Activated T-cell treated with anti-CD3 and anti-CD28 coated beads, Interleukin-2, amount 50 U/mL, for 24 hours (primary cell): ENCODE data around the gene UNK.
"Not testable (repeated sequence)": the region's sequence is repeated elsewhere in the genome, so short reads cannot be mapped to it uniquely, and the experiment has no call there.

Experiments used
- DNase-seq: peaks from one replicate; pipeline ENCODE4 v3.0.0-alpha.2; 2020
- H3K27ac Mint-ChIP-seq: 2 replicates; pipeline ENCODE4 v1.8.0; 2020; ENCODE audit warnings: mild to moderate bottlenecking, mixed read lengths
- H3K27me3 Mint-ChIP-seq: 2 replicates; pipeline ENCODE4 v1.8.0; 2020; ENCODE audit warnings: mixed read lengths
- H3K36me3 Mint-ChIP-seq: 2 replicates; pipeline ENCODE4 v1.8.0; 2020; ENCODE audit warnings: low read depth, mixed read lengths
- H3K4me1 Mint-ChIP-seq: 2 replicates; pipeline ENCODE4 v1.8.0; 2020; ENCODE audit warnings: low read depth, mixed read lengths
- H3K4me3 Mint-ChIP-seq: 2 replicates; pipeline ENCODE4 v1.8.0; 2020; ENCODE audit warnings: mild to moderate bottlenecking, moderate library complexity, mixed read lengths
- H3K9me3 Mint-ChIP-seq: 2 replicates; pipeline ENCODE4 v1.8.0; 2020; ENCODE audit warnings: mixed read lengths

UNK gene

DNA sequence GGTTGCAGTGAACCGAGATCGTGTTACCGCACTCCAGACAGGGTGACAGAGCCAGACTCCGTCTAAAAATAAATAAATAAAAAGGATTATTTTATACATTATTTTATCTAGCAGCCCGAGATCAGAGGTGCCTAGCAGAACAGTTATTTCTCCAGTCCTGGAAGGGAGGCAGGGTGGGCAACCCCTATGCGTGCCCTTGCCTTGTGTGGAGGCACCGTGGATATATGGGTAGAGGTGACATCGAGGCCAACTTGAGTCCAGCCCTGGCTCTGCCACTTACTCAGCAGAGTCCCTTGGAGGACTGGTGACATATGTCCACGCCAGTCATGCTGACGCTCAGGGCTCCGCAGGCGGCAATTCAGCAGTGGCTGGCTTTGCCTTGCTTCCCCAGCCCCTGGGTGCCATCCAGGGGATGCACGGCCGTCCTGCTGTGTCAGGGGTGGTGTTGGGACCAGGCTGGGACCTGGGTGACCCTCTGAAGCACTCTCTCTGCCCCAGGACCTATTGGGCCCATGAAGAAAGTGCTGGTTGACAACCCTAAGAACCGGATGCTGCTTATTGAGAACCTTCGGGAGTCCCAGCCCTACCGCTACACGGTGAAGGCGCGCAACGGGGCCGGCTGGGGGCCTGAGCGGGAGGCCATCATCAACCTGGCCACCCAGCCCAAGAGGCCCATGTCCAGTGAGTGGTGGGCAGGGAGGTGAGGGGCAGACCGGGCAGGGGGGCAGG, 32.8 kb upstream of the UNK start:
- Mint-ChIP-seq H3K4me1 (peaks cover 22% of the 10 kb centered on the region), H3K27ac (no peak overlapping the region), H3K9me3 (no peaks in the 10 kb centered on the region), H3K27me3 (peaks cover 4% of the 10 kb centered on the region), H3K4me3 (no peak overlapping the region), H3K36me3 (no peaks in the 10 kb centered on the region)
- no peak for DNase-seq

DNA sequence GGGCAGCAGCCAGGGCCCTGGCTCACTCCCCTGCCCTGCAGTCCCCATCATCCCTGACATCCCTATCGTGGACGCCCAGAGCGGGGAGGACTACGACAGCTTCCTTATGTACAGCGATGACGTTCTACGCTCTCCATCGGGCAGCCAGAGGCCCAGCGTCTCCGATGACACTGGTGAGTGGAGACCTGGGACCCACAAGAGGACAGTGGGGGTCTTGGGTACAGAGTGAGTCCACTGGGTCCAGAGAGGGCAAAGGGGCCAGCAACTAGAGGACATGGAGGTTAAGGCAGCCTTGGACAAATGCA, 32.2 kb upstream of the UNK start:
- no peak overlapping the region for H3K4me3 Mint-ChIP-seq
- H3K27me3 Mint-ChIP-seq = peaks cover 4% of the 10 kb centered on the region
- no peak for DNase-seq
- H3K36me3 Mint-ChIP-seq = peaks cover 3% of the 10 kb centered on the region
- peaks cover 22% of the 10 kb centered on the region for H3K4me1 Mint-ChIP-seq
- H3K27ac Mint-ChIP-seq = peak overlapping the region; percentile 40
- H3K9me3 Mint-ChIP-seq = no peaks in the 10 kb centered on the region

DNA sequence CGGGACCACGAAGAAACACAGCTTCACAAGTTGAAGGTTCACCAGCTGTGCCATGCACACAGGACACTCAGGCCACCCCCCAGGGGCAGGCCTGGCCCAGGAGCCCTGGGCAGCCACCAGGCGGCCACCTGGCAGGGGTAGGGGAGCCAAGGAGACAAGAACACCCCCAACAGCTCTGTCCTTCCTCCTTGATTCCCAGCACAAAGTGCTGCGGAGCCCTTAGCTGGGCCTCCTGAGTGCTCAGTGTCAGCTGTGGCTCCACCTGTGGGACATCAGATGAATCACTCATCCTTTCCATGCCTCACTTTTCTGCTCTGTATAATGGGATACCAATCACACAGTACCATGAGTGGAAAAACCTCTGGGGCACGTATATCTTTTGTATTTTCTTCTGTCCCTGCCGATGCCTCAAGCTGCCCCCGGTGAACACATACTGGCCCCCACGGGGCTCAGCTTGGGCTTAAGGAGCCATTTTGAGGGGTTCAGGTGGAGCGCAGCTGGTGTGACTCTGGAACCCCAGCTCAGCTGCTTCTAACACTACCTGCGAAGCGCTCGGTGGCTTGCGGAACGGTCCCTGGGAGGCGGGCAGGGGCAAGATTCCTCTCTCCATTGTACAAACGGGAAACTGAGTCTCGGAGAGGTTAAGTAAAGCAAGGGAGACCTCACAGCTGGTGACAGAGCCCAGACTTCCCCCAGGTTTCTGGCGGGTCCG, 31.6 kb upstream of the UNK start:
- Mint-ChIP-seq H3K27ac (peak overlapping the region; percentile 67), H3K9me3 (no peaks in the 10 kb centered on the region), H3K27me3 (peaks cover 4% of the 10 kb centered on the region), H3K36me3 (peaks cover 8% of the 10 kb centered on the region), H3K4me3 (peak overlapping the region; percentile 59), H3K4me1 (peaks cover 22% of the 10 kb centered on the region)
- DNase-seq = peak; percentile 52

DNA sequence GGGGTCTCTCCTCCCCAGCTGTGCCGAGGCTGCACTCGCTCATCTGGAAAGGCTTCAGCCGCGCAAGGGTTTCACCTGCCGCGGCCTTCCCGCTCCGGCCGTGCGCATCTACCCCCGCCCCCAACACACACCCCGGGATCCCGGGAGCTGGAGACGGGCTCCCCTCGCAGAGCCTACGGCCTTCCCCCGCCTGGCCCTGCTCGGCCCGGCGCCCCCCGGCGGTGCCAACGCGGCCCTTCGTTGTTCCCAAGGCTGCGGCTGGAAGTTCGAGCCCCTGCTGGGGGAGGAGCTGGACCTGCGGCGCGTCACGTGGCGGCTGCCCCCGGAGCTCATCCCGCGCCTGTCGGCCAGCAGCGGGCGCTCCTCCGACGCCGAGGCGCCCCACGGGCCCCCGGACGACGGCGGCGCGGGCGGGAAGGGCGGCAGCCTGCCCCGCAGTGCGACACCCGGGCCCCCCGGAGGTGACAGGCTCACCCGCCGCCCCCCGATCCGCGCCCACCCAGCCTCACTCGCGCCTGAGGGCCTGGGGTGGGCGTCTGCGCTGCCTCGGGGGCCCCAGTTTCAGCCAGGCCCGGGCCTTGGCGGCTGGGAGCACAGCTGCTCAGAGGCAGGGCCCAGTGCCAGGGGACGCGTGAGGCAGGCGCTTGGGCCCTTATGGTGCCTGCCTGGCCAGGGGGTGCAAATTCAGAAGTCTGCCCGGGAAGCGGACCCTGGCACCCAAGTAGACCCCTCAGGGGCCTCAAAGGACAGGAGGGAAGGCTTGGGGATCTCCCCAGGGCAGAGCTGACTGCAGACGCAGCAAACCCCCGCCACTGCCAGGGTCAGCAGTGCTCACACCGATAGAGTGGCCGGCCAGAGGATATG, 30.9 kb upstream of the UNK start:
- Mint-ChIP-seq H3K27ac (peak overlapping the region; percentile 67), H3K9me3 (no peaks in the 10 kb centered on the region), H3K4me1 (peaks cover 22% of the 10 kb centered on the region), H3K36me3 (peaks cover 8% of the 10 kb centered on the region), H3K27me3 (peaks cover 4% of the 10 kb centered on the region), H3K4me3 (peak overlapping the region; percentile 59)
- DNase-seq = peak; percentile 87

DNA sequence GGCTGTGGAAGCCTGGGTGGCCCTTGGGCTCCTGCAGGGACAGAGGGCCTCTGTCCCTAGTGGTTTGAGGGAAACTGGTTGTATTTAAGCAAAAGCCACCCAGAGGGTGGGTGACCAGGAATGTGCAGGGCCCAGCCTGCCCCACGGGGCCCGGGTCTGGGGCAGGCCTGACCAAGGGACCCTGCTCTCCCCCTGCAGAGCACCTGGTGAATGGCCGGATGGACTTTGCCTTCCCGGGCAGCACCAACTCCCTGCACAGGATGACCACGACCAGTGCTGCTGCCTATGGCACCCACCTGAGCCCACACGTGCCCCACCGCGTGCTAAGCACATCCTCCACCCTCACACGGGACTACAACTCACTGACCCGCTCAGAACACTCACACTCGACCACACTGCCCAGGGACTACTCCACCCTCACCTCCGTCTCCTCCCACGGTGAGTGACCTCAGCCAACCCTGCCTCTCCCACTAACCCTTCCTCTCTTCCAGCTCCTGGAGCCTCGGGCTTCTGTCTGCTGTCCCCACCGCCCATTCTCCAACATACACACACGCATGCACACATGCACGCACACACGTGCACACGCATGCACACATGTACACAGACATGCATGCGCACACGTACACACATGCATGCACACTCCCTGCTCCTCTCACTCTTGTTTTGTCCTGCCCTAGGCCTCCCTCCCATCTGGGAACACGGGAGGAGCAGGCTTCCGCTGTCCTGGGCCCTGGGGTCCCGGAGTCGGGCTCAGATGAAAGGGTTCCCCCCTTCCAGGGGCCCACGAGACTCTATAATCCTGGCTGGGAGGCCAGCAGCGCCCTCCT, 30.0 kb upstream of the UNK start:
- peaks cover 4% of the 10 kb centered on the region for H3K27me3 Mint-ChIP-seq
- no peaks in the 10 kb centered on the region for H3K9me3 Mint-ChIP-seq
- peaks cover 14% of the 10 kb centered on the region for H3K36me3 Mint-ChIP-seq
- peaks cover 22% of the 10 kb centered on the region for H3K4me1 Mint-ChIP-seq
- peak overlapping the region; percentile 34 for H3K27ac Mint-ChIP-seq
- no peak for DNase-seq
- no peak overlapping the region for H3K4me3 Mint-ChIP-seq

DNA sequence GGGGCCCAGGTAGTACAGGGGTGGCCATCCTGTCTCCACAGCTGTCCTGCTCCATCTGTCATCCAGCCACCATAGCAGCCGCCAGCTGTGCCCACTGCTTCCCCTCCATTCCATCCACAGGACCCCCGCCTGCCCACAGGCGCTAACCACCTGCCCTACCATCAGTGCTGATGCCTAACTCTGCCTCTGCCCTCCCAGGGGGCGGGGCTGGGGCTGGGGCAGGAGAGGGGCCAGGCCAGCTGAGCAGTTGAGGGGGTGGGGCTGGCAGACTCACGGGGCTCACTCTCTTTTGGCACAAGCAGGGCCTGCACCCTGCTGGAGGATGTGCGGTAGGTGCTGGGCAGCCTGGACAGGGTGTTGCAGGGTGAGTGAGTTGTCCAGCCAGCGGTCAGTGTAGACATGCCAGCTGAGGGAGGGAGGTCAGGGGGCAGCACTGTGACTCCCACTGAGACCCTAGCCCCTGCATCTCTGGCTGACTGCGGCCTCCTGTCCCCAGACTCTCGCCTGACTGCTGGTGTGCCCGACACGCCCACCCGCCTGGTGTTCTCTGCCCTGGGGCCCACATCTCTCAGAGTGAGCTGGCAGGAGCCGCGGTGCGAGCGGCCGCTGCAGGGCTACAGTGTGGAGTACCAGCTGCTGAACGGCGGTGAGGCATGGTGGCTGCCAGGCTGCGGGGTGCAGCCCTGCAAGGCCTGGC, 29.3 kb upstream of the UNK start:
- DNase-seq = no peak
- H3K27me3 Mint-ChIP-seq = no peaks in the 10 kb centered on the region
- no peak overlapping the region for H3K4me3 Mint-ChIP-seq
- H3K36me3 Mint-ChIP-seq = peaks cover 14% of the 10 kb centered on the region
- peaks cover 16% of the 10 kb centered on the region for H3K4me1 Mint-ChIP-seq
- no peaks in the 10 kb centered on the region for H3K9me3 Mint-ChIP-seq
- no peak overlapping the region for H3K27ac Mint-ChIP-seq

DNA sequence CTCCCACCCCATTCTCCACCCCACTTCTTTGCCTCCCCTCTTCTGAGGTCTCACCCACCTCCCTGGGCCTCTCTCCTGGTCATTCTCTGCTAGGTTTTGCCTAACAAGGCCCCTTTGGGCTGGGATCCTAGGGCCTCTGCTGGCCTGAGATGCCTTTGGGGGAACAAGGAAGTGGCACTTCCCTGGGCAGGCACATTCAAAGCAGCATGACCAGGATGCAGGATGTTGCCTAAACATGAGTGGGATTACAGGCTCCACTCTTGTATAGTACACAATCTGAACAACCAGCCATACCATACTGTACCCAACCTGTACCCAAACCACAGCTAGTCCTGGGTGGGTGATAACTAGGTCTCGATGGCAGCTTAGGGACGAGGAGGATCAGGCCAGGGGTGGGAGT, 28.6 kb upstream of the UNK start:
- Mint-ChIP-seq H3K36me3 (peaks cover 16% of the 10 kb centered on the region), H3K4me3 (no peak overlapping the region), H3K27me3 (no peaks in the 10 kb centered on the region), H3K4me1 (peaks cover 16% of the 10 kb centered on the region), H3K9me3 (no peaks in the 10 kb centered on the region), H3K27ac (no peak overlapping the region)
- DNase-seq = no peak

DNA sequence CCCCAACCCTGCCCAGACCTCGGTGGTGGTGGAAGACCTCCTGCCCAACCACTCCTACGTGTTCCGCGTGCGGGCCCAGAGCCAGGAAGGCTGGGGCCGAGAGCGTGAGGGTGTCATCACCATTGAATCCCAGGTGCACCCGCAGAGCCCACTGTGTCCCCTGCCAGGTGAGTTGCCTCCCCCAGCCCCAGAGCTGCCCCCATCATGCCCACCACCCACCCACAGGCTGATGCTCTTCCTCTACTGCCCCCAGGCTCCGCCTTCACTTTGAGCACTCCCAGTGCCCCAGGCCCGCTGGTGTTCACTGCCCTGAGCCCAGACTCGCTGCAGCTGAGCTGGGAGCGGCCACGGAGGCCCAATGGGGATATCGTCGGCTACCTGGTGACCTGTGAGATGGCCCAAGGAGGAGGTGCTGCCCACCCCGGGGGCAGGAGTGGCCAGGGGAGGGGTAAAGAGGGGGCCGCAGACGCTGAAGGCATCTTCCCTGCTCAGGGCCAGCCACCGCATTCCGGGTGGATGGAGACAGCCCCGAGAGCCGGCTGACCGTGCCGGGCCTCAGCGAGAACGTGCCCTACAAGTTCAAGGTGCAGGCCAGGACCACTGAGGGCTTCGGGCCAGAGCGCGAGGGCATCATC, 28.0 kb upstream of the UNK start:
- peaks cover 16% of the 10 kb centered on the region for H3K36me3 Mint-ChIP-seq
- no peak overlapping the region for H3K27ac Mint-ChIP-seq
- H3K4me1 Mint-ChIP-seq = peaks cover 16% of the 10 kb centered on the region
- DNase-seq = no peak
- no peak overlapping the region for H3K4me3 Mint-ChIP-seq
- no peaks in the 10 kb centered on the region for H3K27me3 Mint-ChIP-seq
- no peaks in the 10 kb centered on the region for H3K9me3 Mint-ChIP-seq

DNA sequence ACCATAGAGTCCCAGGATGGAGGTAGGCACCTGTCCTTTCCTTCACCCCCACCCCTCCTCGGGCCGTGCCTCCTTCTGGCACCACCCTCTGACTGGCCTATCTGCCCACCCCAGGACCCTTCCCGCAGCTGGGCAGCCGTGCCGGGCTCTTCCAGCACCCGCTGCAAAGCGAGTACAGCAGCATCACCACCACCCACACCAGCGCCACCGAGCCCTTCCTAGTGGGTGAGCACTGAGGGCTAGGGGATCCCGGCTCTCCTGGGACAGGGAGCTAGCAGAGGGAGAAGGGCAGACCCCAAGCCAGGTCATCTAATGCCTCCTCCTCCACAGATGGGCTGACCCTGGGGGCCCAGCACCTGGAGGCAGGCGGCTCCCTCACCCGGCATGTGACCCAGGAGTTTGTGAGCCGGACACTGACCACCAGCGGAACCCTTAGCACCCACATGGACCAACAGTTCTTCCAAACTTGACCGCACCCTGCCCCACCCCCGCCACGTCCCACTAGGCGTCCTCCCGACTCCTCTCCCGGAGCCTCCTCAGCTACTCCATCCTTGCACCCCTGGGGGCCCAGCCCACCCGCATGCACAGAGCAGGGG, 27.4 kb upstream of the UNK start:
- Mint-ChIP-seq H3K9me3 (no peaks in the 10 kb centered on the region), H3K4me1 (peaks cover 16% of the 10 kb centered on the region), H3K4me3 (no peak overlapping the region), H3K27me3 (no peaks in the 10 kb centered on the region), H3K27ac (no peak overlapping the region), H3K36me3 (peaks cover 18% of the 10 kb centered on the region)
- DNase-seq = no peak

DNA sequence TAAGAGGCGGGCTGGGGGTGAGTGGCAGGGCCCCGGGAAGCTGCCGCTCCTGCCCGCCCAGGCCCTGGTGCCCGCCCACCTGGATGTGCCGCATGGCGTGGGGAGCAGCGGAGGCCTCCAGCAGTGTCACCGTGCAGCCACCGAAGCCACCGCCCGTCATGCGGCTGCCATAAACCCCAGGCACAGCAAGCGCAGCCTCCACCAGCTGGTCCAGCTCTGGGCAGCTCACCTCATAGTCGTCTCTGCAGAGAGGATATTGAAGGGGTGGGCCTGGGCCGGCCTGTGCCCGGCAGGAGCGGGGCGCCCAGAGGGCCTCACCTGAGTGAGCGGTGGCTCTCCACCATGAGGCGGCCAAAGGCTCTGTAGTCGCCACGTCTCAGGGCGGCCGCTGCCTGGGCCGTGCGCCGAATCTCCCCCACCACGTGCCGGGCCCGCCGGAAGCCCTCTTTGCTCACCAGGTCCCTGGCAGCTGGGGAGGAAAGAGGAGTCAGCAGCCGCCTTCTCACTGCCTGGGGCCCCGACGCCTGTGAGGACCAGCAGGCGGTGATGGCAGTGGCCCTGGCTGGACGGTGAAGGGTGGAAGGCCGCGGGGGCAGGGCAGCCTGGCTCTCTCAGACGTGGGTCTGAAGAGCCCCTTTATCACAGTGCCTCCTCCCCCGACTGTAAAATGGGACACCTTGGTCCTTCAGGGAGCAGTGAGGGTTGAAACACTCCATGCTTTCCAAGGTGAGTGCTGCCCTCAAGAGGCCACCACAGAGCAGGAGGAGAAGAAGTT, 26.3 kb upstream of the UNK start:
- peaks cover 26% of the 10 kb centered on the region for H3K36me3 Mint-ChIP-seq
- H3K4me3 Mint-ChIP-seq = no peak overlapping the region
- no peak overlapping the region for H3K27ac Mint-ChIP-seq
- no peaks in the 10 kb centered on the region for H3K9me3 Mint-ChIP-seq
- peaks cover 18% of the 10 kb centered on the region for H3K4me1 Mint-ChIP-seq
- DNase-seq = no peak
- no peaks in the 10 kb centered on the region for H3K27me3 Mint-ChIP-seq

DNA sequence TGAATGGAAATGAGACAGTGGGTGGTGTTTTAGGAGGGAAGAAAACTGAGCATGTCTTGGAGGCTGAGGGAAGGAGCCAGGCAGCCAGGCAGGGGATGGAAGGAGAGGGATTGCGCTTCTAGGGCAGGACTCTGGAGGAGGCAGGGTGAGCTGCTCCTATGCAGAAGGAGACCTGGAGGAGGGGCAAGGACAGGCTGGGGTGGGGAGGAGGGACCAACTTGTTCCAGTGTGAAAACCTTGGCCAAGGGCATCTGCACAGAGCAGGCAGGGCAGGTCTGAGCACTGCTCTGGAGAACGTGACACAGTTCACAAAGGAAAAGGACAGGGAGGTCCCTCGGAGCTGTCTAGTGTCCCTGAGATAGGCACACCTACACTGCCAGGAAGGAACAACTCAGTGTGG, 25.1 kb upstream of the UNK start:
- Mint-ChIP-seq H3K9me3 (no peaks in the 10 kb centered on the region), H3K4me1 (peaks cover 23% of the 10 kb centered on the region), H3K4me3 (no peak overlapping the region), H3K36me3 (peaks cover 27% of the 10 kb centered on the region), H3K27ac (no peak overlapping the region), H3K27me3 (no peaks in the 10 kb centered on the region)
- no peak for DNase-seq

DNA sequence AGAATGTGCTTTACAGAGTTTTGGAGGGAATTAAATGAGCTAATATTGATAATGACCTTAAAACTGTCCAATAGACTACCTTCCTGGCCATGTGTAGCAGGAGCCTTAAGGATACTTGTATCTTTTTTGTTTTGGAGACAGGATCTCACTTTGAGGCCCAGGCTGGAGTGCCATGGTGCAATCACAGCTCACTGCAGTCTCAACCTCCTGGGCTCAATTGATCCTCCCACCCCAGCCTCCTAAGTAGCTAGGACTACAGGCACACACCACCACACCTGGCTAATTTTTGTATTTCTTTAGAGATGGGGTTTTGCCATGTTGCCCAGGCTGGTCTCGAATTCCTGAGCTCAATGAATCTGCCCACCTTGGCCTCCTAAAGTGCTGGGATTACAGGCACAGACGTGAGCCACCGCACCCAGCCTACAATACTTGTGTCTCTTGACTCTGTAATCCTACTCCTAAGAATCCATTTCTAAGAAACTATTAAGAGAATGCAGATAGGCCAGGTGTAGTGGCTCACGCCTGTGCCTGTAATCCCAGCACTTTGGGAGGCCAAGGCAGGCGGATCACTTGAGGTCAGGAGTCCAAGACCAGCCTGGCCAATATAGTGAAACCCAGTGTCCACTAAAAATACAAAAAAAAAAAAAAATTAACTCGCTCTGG, 24.5 kb upstream of the UNK start:
- Mint-ChIP-seq H3K4me1 (peaks cover 18% of the 10 kb centered on the region), H3K36me3 (peaks cover 28% of the 10 kb centered on the region)
- not testable (repeated sequence) for H3K27me3 Mint-ChIP-seq, H3K9me3 Mint-ChIP-seq, DNase-seq, H3K4me3 Mint-ChIP-seq, H3K27ac Mint-ChIP-seq
